Mucosa of gallbladder (tissue), 1 donor: Measurements from ENCODE around the gene TMEM101. TPM values are rescaled to one million over a fixed set of nuclear protein-coding genes. Genes with fewer than 3 reads are reported as not detected.
"Not testable (repeated sequence)": the region's sequence is repeated elsewhere in the genome, so short reads cannot be mapped to it uniquely, and the experiment has no call there.

Source experiments
- DNase-seq: peaks from one replicate; pipeline ENCODE4 v3.0.0-alpha.2; 2020; ENCODE audit warnings: low spot score
- total RNA-seq: library from RNA; stranded (reverse); gene quantifications from one replicate; pipeline ENCODE4 v1.2.1, GENCODE V29; 2021
- donor health status: DM: no; HTN: no; CAD: no.

Gene TMEM101
- total RNA-seq, 1 donor from 2014 or later: 33.4 TPM

GRCh38 chr17:44024271-44024663 is 9.5 kb upstream of the TMEM101 start:
- DNase-seq: no peak

- no peak for DNase-seq
These were observed 8.9 kb upstream of the TMEM101 start for GRCh38 chr17:44023545-44024270.

- DNase-seq: no peak
These were observed 7.5 kb upstream of the TMEM101 start for GRCh38 chr17:44022246-44022645.

- not testable (repeated sequence) for DNase-seq
These were observed 6.5 kb upstream of the TMEM101 start for GRCh38 chr17:44021227-44021626.

- no peak for DNase-seq
These were observed 678 bp downstream of the TMEM101 start for GRCh38 chr17:44014133-44014436.

- no peak for DNase-seq
These were observed 1.9 kb downstream of the TMEM101 start for GRCh38 chr17:44012874-44013273.

- no peak for DNase-seq
These were observed 2.4 kb downstream of the TMEM101 start for GRCh38 chr17:44012391-44012790.

GRCh38 chr17:44011876-44012275 is 2.9 kb downstream of the TMEM101 start:
- DNase-seq: no peak

- no peak for DNase-seq
These were observed 3.7 kb downstream of the TMEM101 start for GRCh38 chr17:44010966-44011647.

- no peak for DNase-seq
These were observed 6.4 kb downstream of the TMEM101 start for GRCh38 chr17:44008205-44008909.

- DNase-seq: no peak
These were observed 7.2 kb downstream of the TMEM101 start for GRCh38 chr17:44007346-44008204.

GRCh38 chr17:44006598-44007345 is 8.0 kb downstream of the TMEM101 start:
- DNase-seq: peak; percentile 98

- no peak for DNase-seq
These were observed 8.5 kb downstream of the TMEM101 start for GRCh38 chr17:44006272-44006597.

- peak; percentile 39 for DNase-seq
These were observed 9.1 kb downstream of the TMEM101 start for GRCh38 chr17:44005527-44006271.

- no peak for DNase-seq
These were observed 9.8 kb downstream of the TMEM101 start for GRCh38 chr17:44004761-44005526.

- no peak for DNase-seq
These were observed 10.5 kb downstream of the TMEM101 start, which contains the start of gene NAGS for GRCh38 chr17:44004077-44004760. Gene NAGS, plus strand, starts transcription at chr17:44004622. Its CDS starts 42 bp downstream, at chr17:44004664.

GRCh38 chr17:44002141-44002848 is 12.5 kb downstream of the TMEM101 start:
- DNase-seq: no peak

- DNase-seq: no peak
These were observed 13.3 kb downstream of the TMEM101 start for GRCh38 chr17:44001461-44001920.
